ENCODE measurements around the gene LAMA2. TPM values are rescaled to one million over a fixed set of nuclear protein-coding genes. Genes with fewer than 3 reads are reported as not detected.

LAMA2 gene
- total and polyA plus RNA-seq, 2 of the 8 experiments (the other 6 are each of a cell fraction or from before 2014, with no cell fraction given) = 1.3 to 3.8 TPM

DNA sequence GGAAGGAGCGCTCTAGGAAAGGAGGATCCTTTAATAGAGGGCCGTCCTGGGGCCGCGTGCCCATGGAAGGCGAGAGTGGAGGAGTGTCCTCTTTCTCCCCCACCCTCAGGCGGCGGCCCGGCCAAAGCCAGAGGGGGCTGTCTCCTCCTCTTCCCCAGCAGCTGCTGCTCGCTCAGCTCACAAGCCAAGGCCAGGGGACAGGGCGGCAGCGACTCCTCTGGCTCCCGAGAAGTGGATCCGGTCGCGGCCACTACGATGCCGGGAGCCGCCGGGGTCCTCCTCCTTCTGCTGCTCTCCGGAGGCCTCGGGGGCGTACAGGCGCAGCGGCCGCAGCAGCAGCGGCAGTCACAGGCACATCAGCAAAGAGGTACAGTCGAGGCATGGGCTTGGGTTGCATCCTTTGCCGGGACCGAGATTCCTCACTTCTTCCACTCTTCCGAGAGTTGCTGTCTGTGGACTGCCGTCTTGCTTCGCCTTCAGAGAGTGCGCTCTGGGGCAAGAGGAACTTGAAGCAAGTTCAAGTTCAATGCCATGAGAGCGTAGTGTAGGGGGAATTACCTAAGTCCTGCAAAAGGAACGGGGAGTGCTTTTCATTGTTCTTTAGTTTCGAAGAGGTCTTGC lies at the start of gene LAMA2 (continued):
- no peak for TF ChIP-seq CEBPB (IDR thresholded peaks at IDR 0.05; ENCODE audit: low read depth, low read length)
- no peak for TF ChIP-seq GTF2F1 (IDR thresholded peaks at IDR 0.05; ENCODE audit: borderline replicate concordance, low read depth, low read length)
- no peak for TF ChIP-seq ZNF274 (IDR thresholded peaks at IDR 0.05; ENCODE audit: borderline replicate concordance, extremely low read depth, low read length)
- TF ChIP-seq SIN3A (conservative IDR thresholded peaks at IDR 0.05 in 1 of 2, IDR thresholded peaks at IDR 0.05 in 1 of 2; ENCODE audit: low read depth in 1 of 2, low read length in 2 of 2) = peak in 1 of 2 experiments; percentile 57; a peak in 1 of 4 replicates
- no peak for TF ChIP-seq RXRA (IDR thresholded peaks at IDR 0.05; ENCODE audit: insufficient read depth, low read depth, low read length)
- TF ChIP-seq BACH1 (IDR thresholded peaks at IDR 0.05; ENCODE audit: low read length) = no peak
- no peak for TF ChIP-seq HDAC2 (IDR thresholded peaks at IDR 0.05; ENCODE audit: borderline replicate concordance in 1 of 2, low read depth in 2 of 2, low read length in 2 of 2)
- peak; percentile 54; the same call in 1 of the 2 replicates for TF ChIP-seq TAF1 (IDR thresholded peaks at IDR 0.05; ENCODE audit: low read depth, low read length)
- TF ChIP-seq CTBP2 (IDR thresholded peaks at IDR 0.05; ENCODE audit: borderline replicate concordance, insufficient read depth, insufficient read length, low read length) = peak; percentile 64
- TF ChIP-seq BRCA1 (IDR thresholded peaks at IDR 0.05; ENCODE audit: low read depth, low read length) = no peak
